Dedifferentiated amniotic fluid mesenchymal stem cell (primary cell): ENCODE data around the gene C22orf31.

Experiments
- DNase-seq: peaks from one replicate; pipeline ENCODE4 v3.0.0-alpha.2; 2016; ENCODE audit errors: extremely low spot score

C22orf31 gene

DNA sequence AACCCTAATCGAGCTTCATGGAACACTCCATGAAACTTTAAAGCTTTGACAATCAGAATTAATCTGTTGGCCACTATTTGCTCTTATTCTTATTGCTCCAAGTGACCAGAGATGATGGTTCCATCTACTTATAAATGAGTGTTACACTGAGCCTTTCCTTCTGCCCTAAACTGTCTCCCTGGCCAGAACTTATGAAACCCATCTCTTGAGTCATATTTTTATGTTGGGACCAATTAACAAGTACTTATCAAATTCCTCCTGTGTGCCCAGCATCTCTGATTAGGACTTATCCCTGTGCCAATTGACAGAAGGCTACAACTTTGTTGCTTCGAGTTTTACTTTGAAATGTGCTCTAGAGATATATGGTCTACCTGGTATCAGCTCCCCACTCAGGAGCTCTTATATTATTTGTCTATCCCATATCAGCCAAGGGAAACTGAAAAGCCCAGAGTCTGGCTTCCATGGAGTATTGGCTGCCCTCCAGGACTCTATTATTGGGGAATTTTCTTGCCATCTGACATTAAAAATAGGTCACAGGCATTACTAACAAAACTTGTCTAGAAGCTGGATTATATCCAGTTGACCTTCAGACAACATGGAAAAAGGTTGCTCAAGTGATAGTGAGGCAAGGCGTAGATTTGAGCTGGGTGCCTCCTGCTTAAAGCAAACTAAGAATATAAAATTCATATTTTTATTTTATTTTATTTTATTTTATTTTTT, 20.0 kb upstream of the C22orf31 start:
- DNase-seq = no peak

DNA sequence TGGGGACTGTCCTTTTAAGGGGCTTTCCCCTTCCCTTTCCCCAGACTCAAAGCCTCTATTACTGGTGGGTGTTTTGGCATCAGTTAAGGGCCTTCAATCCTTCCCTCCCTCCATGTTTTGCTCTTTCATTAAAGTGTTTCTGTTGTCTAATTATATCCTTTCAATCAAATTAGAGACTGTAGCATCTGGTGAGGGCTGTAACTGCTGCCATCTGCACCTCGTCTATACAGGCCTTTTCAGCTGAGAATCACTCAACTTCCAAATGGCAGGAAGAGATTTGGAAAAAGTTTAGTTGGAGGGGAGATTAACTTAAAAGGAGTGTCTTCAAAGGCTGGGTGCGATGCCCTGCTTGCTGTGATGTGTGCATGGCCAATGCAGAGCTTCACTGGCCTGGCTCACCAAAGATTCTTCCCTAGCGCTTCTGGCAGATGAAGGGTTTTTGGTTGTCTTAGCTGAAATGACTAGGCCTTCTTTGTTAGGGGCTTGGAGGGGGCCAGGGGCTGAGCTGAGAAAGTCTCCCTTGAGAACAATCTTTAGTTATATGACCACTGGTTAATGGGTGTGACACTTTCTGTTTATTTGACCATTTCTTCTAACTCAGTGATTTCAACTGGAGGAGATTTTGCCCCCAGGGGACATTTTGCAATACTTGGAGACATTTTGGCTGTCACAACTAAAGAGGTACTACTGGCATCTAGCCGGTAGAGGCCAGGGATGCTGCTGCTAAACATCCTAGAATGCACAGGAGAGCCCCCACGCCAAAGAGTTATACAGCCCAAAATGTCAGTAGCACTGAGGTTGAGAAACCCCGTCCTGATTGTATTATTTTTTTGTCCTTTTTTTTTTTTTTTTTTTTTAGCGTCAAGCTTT, 18.7 kb upstream of the C22orf31 start:
- DNase-seq = peak; percentile 42

DNA sequence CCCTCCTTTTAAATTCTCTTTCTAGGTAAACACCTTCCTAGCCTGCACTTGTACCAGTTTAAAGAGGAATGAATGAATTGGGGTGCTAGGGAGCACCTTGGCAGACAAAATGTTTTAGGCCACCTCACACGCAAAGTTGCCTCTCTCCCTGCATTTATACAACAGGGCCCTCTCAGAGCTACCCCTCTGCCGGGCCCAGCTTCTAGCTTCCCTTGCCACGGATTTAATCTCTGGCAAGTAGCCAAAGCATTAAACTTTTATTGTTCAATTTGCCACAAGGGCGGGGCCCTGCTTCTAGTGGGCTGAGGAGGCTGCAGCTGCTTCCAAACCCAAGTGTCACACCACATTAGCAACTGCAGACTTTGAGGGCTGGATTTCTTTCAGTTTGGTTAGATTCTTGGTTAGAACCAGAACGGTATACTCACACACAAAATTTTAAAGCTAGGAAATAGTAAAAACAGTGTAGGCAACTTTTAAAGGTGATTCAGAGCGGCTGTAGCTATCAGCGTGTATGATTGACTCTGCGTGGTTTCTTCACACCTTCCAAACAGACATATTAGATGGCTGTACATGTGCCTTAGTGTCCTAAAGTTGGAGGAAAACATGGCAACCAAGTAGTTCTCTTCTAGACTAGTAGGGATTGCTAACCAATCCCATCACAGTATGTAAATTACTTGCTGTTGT, 17.7 kb upstream of the C22orf31 start:
- DNase-seq = no peak

DNA sequence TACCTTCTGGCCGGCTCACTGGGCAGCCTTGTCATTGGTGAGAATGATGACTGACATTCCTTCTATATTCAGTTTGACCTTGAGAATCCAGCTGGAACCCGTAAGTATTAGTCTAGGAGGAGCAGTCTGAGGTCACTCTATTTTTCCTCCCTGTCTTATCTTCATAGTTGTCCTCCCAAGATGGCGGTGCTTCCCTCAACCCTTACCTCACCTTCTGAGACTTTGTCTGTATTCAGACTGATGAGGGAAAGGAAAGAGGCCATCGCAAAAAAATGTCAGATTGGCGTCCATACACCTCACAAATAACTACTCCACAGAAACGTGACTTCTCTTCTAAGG, 17.2 kb upstream of the C22orf31 start:
- no peak for DNase-seq

DNA sequence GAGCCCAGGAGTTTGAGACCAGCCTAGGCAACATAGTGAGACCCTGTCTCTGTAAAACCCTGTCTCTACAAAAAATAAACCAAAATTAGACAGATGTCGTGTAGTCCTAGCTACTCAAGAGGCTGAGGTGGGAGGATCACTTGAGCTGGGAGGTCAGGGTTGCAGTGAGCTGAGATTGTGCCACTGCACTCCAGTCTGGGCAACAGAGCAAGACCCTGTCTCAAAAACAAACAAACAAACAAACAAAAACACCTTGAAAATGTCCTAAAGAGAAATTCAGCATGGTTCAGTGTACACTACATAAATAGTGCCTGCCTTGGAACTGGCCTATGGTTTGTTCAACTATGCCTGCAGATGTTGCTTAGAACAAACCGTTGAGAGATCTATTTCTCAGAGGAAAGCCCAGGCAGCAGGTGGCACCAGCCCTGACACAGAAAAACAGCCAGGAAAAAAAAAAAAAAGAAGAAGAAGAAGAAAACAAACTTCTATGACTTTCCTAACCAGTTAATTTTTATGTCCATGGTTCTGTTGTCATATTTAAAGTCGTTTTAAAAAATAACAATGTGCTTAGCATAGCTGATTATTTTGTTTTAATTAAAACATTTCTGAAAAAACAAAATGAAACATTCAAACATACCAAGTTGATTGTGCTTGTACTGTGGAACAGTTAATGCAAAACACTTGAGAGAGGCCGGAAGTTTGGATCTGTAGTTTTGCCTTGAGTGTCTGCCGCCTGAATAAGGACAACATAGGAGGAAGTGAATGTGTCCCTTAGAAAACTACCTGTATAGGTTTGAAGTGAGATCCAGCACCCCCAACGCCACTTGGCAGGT, 16.6 kb upstream of the C22orf31 start:
- no peak for DNase-seq

DNA sequence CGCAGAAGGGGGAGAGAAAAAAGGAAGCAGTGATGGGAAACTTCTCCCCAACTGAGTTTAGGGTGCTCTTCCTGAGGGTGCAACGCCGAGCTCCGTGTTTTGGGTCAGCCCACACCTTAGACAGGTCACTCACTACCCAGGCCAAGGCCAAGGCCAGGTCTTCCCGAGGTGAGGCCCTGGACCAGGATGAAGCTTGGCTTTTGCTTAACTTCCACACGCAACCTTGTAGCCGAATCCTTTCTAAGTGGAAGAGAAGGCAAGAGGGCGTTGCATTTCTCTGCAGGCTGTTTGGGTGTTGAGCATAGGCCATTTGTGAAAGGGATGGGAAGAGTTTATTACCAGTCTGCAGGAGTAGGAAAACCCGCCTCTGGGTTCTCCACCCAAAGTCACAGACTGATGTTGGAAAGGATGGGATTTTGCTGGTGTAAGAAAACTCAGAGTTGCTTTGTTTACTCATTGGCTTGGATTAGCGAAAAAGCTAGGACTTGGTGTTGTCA, 12.7 kb upstream of the C22orf31 start:
- DNase-seq = no peak

DNA sequence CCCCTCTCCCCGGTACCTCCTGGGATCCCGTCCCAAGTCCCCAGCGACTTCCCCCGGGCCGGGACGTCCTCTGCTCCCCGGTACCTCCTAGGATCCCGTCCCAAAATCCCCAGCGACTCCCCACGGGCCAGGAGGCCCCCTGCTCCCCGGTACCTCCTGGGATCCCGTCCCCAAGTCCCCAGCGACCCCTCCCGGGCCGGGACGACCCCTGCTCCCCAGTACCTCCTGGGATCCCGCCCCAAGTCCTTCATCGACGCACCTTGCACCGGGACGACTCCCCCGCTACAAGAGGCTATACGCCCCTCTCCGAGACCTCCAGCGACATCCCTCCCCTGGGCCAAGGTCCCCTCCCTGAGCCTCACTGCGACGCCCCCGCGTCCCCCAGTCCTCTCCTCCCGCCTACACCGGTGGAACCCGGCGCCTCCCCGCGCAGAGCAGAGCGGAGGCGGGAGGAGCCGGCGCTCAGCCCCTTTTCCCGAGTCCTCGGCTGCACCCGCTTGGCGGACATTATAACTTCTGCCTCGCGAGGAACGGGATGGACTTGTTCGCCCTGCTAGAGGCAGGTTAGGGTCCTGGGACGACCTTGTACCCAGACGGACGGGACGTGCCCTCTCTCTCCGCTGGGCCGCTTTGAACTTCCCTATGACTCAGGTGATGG, 12.1 kb upstream of the C22orf31 start:
- DNase-seq = no peak

DNA sequence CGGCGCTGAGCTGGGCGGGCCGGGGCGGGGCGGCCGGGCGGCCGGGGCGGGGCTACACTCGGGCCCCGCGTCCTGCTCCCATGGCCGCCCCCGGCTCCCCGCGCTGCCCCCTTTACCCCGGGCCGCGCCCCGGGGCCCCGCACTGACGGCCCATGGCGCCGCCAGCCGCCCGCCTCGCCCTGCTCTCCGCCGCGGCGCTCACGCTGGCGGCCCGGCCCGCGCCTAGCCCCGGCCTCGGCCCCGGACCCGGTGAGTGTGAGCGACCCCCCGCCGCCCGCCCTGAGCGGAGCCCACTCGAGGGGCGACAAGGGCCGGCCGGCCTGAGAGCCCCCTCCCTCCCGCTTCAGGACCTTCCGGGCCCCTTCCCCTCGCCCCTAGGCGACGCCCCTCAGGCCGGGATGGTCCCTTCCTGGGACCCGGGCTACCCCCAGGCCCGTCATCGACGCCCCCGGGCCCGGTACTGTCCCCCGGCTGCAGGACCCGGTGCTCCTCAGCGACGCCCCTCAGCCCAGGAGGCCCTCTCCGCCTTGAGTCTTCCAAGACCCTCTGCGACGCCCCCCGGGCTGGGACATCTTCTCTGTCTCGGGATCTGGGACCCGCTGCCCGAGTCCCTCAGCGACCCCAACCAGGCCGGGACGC, 11.5 kb upstream of the C22orf31 start, which contains the start of gene KREMEN1:
Gene KREMEN1 (plus strand): TSS at position 57 of the 639 bp plus-strand sequence. CDS start 96 bp downstream, at position 153.
- no peak for DNase-seq

DNA sequence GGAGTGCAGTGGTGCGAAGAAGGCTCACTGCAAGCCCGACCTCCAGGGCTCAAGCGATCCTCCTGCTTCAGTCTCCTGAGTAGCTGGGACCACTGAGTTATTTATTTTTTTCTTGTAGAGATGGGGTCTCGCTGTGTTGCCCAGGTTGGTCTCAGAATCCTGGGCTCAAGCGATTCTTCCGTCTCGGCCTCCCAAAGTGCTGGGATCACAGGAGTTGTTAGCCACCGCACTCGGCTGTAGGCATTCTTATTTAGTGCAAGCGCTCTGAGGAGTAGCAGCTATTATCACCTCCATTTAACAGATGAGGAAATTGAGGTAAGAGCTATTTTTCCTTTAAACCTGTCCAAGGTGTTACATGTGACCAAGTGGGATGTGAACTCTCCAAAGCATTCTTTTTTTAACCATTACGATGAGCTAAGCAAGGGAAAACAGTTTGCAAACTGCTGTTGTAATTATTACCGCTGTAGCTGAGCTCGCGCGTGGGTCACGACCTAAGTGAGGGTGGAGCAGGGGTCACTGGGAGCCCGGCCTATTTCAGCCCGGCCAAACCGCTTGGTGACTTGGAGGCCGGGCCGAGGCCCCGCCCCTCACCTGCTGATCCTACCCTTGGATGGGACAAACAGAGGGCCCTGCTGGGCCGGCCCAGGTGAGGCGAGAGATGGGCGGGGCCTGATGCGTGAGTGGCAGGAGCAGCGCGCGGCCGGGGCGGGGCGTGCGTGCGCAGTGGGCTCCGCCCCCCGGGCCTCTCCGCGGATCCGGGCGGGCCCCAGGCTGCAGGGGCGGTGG, 10.8 kb upstream of the C22orf31 start:
- peak; percentile 44 for DNase-seq

DNA sequence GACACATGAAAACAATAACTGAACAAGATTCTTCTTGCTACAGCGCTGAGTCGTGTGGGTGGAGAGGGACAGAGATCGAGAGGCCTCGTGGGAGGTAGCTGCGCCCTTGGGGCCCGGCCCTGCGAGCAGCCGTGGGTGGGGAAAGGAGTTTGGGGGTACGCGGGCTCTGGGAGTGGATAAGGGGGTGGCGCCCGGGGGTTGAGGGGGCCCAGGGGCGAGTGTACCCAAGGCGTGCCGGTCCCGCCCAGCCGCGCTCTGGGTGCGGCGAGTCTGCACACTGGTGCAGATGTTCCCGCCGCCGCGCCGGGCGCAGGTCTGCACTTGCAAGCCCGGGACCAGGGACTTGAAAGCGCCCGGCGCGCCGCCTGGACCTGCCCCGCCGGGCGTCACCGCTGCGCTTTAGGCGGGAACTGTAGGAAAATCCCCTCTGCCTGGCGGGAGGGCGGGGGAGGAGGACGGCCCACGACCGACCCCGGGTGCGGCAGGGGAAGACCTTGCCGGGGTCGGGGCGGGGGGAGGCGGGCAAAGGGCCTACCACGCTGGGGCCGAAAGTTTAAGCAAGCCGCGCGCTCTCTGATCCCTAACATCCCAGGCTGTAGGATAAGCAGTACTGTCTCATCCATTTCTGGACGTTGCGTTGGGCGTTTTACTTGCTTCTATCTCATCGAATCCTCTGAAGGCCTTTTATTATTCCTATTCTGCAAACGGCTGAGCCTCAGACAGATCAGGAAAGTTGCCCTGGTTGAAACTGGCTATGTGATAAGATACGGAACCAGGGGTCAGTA, 9.8 kb upstream of the C22orf31 start:
- no peak for DNase-seq

DNA sequence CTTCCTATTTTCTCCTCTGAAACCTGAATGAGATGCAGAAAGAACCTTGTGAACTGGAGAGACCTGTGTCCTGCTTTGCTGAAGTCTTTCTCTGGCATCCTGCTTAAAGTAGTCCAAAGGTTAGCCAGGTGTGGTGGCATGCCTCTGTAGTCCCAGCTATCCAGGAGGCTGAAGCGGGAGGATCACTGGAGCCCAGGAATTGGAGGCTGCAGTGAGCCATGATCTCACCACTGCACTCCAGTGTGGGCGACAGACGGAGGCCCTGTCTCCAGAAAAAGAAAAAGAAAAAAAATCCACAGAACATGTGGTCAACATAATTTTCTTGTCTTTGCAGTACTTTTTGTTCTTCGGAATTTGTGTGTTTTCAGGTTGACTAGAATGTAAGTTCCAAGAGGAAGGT, 8.9 kb upstream of the C22orf31 start:
- no peak for DNase-seq

DNA sequence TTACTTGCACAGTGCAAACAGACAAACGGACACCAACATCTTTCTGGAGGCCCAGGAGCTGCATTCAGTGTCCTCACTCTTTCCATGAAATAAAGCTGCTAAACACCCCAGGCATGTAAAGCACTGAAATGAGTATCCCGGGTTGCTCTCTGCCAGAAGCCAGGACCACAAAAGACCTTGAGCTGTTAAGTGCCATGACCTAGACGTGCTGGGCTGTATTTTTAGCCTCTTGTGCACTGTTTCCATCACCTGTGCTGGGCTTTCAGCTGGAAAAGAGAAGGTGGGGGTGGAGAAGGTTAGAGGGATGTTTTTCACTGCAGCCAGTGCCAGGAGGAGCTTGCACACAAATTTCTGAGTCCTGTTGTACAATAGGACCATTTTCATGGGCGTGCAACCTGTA, 7.8 kb upstream of the C22orf31 start:
- DNase-seq = no peak

DNA sequence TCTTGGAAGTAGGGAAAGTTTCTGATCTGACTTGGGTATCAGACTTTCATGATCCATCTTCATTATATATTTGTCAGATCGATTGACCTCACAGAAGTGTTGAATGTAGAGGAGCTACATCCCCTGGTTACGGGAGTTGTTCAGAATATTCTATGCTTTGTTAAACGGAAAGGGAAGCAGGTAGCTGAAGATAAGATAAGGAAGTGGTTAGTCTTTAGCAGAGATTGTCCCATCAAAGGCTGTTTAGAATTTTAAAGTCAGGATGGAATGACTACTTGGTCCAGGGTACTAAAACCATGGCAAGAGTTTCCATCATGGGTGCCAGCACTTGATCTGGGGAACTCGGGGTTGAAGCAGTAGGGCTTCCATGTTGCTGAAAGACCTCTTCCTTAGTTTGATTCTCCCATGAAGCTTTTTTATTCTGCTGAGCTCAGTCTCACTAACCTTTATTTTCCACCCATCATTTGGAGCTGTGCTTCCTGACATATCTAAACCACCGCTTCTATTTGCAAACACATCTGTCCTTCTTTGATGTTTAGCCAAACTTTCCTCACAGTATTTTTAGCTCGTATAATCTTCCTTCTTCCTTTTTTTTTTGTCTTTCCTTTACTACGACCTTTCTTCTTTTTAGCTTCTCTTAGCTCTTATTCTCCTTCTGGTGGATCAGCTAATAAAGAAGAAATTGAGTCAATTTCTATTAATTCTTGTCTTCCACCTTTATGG, 4.0 kb upstream of the C22orf31 start:
- no peak for DNase-seq

DNA sequence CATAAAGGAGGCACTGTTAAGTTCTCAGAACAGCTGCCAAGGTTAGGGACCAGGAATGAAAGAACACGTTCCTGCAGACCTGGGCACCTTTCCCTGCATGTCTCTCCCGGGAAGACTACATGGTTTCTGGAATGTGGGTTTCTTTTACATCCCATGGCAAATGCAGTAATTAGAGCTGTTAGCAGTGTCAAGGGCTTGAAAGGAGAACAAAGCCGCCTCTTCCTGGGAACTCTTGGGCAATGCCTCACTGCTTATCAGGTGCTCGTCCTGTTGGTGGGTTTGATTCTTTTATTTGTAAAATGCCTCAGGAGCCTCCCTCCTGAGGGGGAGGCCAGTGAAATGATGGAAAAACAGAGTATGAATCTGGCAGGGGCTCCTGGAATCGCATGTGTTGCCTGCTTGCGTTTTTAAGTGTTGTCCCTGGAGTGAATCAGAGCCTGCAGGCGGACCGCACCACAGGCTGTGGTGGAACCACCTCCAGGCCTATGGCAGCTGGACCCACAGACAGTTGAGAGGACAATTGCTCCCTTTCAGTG, 723 bp upstream of the C22orf31 start:
- no peak for DNase-seq

DNA sequence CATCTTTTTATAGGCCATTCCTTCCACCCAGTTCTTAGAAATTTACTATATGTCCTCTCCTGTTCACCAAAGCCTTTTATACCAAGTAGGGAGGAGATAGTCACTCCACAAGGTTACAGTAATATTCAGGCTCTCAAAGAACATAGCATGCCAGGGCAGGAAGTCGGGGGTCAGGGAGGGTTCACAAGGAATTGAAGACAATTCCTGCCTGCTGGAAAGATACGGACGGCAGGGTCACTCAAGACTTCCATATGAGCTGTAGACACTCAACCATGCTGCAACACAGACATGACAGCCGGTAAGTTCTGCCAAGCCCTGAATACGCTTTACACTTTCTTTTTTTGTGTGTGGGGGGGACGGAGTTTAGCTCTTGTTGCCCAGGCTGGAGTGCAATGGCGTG, 700 bp downstream of the C22orf31 start:
- DNase-seq = no peak

DNA sequence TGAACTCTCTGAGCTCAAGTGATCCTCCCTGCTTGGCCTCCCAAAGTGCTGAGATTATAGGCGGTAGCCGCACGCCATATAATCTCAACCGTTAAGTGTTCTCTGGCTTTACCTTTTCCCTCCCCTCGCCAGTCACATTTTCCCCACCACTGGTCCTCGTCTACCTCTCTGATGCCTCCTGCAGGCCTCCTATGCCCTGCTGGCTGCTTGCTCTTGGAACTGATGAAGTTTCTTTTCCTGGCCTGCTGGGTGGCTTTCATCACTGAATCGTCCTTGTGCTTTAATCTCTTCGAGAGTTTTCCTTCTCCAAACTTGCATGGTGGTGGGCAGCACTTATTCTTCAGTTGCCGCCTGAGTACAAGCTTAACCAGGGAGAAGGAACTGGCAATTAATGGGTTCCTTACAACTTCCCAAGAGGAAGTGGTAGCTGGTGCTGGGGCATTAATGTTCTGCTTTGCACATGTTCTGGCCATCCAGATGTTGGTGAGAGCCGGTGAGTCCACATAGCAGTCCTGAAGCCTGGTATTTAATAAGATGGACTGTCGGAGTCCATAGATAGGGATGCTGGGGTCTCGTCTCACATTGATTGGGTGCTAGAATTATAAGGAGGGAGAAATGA, 1.3 kb downstream of the C22orf31 start:
- DNase-seq = no peak

DNA sequence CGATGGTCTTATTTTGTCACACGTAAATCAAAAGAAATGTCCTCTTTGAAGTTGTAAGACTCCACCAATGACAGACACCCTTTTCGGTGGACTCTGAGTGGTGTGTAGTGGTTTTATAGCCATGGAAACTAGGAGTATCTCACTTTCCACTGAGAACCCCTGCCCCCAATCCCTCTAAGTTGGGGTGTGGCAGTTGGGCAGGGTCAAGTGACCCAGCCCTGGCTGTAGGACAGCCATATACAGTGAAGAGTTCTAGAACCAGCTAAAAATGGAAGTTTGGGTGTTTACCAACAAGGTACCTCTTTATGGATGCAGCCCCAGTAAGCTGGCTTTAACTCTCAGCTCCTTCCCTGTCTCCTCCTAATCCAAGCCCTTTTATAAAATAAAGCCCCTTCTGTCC, 5.2 kb downstream of the C22orf31 start:
- no peak for DNase-seq
